HG02623 (cell line): ENCODE measurements around the gene NUCB1.
"Not testable (repeated sequence)": the region's sequence is repeated elsewhere in the genome, so short reads cannot be mapped to it uniquely, and the experiment has no call there.

Experiments used
- ATAC-seq: cut with Tn5 transposase; IDR thresholded peaks from one replicate; pipeline ENCODE4 v1.9.1; 2021; ENCODE audit warnings: moderate library complexity; ENCODE audit not compliant: unreplicated experiment

Gene NUCB1

GRCh38 chr19:48902291-48902690, 2.2 kb downstream of the NUCB1 start:
- not testable (repeated sequence) for ATAC-seq

GRCh38 chr19:48903788-48904187, 3.7 kb downstream of the NUCB1 start:
- not testable (repeated sequence) for ATAC-seq

GRCh38 chr19:48905664-48906063, 5.6 kb downstream of the NUCB1 start:
- ATAC-seq = no peak

- ATAC-seq = no peak
Measured at GRCh38 chr19:48906324-48906723, 6.2 kb downstream of the NUCB1 start.

DNA sequence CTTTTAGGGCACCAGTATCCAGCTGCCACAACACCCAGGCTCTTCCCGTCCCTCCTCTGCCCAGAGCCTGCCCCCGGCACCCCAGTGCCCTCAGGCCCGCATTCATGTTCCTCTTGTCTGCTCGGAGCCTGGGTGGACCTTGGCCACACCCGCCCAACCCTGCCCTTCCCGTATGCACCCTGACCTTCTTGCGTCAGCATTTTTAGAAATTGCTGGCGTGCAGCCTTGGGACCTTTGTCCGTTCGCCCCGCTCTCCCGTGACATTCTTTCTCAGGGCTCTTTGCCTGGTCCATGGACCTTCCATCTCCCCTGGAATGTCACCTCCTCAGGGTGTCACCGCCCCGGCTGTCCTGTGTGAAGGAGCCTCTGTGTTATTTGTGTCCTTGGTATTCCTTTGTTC, 7.6 kb downstream of the NUCB1 start:
- ATAC-seq = no peak

DNA sequence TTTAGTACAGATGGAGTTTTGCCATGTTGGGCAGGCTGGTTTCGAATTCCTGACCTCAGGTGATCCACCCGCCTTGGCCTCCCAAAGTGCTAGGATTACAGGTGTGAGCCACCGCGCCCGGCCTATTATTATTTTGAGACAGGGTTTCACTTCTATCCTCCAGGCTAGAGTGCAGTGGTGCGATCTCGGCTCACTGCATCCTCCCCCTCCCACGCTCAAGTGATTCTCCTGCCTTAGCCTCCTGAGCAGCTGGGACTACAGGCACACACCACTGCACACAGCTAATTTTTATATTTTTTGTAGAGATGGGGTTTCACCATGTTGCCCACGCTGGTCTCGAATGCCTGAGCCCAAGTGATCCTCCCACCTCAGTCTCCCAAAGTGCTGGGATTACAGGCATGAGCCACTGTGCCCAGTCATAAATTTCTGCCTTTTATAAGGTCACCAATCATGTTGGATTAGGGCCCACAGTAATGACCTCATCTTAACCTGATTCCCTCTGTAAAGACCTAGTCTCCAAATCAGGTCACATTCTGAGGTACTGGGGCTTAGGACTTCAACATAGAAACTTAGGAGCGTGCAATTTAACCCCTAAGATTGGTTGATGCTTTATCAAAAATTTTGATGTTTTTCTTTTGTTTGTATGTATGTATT, 9.4 kb downstream of the NUCB1 start:
- not testable (repeated sequence) for ATAC-seq

DNA sequence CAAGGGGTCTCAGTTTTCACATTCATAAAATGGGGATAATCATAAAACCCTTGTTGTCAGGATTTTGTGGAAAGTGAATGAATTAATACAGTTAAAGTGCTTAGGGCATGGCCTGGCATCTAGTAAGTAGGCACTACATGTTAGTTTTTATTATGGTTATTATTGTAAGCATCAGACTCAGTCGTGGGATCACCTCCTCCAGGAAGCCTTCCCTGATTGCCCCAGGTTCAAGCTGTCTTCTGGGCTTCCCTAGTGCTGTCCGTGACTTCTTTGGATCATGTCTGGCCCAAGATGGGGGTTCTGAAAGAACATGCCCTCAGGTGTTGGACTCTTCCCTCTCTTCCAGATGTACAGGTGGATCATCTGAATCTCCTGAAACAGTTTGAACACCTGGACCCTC, 10.7 kb downstream of the NUCB1 start:
- no peak for ATAC-seq

GRCh38 chr19:48913114-48913889, 13.2 kb downstream of the NUCB1 start:
- no peak for ATAC-seq

GRCh38 chr19:48914181-48914580, 14.1 kb downstream of the NUCB1 start:
- no peak for ATAC-seq

GRCh38 chr19:48915757-48916156, 15.6 kb downstream of the NUCB1 start:
- no peak for ATAC-seq

DNA sequence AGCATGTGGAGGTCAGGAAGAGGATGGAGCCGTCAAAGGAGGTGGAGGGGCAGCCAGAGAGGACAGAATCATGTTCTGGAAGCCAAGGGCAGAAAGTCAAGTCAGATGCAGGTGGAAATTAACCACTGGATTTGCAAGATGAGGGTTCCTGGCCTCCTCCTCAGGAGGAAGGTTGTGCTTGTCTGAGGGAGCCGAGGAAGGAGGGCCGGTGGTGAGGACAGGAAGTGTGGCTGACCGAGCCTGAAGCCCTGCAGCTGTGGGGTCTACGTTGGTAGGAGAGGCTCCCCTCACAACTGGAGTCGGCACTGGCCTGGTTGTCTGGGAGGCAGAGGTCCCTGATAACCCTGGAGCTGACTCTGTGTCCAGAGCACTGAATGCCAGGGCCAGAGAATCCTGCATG, 18.0 kb downstream of the NUCB1 start:
- no peak for ATAC-seq

DNA sequence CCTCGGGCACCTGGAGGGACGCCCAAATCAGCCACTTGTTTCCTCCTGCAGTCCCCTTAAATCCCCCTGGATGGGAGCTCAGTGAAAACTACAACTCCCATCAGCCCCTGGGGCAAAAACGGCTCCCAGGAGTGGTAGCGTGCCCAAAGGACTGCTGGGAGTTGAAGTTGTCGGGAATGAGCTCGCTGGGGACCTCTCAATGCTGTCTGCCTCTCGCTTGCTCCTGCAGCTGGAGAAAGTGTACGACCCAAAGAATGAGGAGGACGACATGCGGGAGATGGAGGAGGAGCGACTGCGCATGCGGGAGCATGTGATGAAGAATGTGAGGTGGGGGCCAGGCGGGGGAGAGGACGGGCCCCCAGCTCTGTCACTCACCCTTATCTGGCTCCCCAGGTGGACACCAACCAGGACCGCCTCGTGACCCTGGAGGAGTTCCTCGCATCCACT, 18.7 kb downstream of the NUCB1 start:
- no peak for ATAC-seq

- ATAC-seq = not testable (repeated sequence)
Measured at GRCh38 chr19:48919271-48919670, 19.2 kb downstream of the NUCB1 start.

DNA sequence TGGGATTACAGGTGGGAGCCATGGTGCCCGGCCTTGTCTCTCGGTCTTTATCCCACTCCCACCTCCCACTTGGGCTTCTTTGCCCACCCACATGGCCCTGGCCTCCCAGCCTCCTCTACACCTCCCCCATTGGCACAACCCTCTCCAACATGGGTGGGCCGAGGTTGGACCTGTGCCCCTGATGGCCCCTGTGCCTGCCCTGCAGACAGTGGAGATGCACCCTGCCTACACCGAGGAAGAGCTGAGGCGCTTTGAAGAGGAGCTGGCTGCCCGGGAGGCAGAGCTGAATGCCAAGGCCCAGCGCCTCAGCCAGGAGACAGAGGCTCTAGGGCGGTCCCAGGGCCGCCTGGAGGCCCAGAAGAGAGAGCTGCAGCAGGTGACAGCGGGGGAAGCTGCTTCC, 20.8 kb downstream of the NUCB1 start:
- ATAC-seq = no peak

DNA sequence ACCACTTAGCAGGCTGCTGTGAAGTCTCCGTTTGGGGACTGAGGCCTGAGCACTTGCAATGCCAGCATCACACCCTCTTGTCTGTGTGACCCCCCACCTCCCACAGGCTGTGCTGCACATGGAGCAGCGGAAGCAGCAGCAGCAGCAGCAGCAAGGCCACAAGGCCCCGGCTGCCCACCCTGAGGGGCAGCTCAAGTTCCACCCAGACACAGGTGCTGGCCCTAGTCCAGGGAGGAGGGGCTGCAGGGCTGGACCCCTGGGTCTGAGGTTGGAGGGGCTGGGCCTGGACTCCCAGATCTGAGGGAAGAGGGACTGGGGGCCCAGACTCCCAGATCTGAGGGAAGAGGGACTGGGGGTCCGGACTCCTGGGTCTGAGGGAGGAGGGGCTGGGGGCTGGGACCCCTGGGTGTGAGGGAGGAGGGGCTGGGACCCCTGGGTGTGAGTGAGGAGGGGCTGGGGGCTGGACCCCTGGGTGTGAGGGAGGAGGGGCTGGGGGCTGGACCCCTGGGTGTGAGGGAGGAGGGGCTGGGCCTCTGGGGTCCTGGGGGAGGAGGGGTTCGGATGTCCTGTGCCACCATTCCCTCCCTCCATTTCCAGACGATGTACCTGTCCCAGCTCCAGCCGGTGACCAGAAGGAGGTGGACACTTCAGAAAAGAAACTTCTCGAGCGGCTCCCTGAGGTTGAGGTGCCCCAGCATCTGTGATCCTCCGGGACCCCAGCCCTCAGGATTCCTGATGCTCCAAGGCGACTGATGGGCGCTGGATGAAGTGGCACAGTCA, 21.8 kb downstream of the NUCB1 start:
- no peak for ATAC-seq

- no peak for ATAC-seq
Measured at GRCh38 chr19:48922548-48923490, 22.7 kb downstream of the NUCB1 start.

DNA sequence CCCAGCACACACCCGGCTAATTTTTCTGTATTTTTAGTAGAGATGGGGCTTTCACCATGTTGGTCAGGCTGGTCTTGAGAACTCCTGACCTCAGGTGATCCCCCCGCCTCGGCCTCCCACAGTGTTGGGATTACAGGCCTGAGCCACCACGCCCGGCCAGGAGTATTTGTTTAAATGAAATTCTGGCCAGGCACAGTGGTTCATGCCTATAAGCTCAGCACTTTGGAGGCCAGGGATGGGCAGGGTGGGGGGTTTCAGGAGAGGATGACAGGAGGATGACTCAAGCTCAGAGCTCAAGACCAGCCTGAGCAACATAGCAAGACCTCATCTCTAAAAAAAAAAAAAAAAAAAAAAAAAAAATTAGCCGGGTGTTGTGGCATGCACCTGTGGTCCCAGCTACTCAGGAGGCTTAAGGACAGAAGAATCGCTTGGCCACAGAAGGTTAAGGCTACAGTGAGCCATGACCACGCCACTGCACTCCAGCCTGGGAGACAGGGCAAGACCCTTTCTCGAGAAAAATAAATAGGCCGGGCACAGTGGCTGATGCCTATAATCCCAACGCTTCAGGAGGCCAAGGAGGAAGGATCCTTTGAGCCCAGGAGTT, 25.2 kb downstream of the NUCB1 start:
- no peak for ATAC-seq

GRCh38 chr19:48925890-48926289, 25.8 kb downstream of the NUCB1 start:
- ATAC-seq = not testable (repeated sequence)

DNA sequence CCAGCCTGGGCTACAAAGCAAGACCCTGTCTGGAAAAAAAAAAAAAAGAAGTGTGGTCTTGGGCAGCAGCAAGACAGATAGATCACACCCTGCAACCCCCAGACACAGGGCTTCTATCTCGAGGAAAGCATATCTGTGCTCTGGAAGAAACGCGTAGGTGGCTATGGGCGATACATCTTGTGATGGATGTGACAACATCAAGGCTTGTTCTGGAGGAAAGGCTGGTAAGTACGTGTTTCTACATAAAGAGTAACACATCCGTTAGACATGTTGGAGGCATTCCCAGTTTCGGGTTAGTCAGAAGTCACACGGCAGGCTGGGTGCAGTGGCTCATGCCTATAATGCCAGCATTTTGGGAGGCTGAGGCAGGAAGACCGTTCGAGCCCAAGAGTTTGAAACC, 26.8 kb downstream of the NUCB1 start:
- no peak for ATAC-seq

DNA sequence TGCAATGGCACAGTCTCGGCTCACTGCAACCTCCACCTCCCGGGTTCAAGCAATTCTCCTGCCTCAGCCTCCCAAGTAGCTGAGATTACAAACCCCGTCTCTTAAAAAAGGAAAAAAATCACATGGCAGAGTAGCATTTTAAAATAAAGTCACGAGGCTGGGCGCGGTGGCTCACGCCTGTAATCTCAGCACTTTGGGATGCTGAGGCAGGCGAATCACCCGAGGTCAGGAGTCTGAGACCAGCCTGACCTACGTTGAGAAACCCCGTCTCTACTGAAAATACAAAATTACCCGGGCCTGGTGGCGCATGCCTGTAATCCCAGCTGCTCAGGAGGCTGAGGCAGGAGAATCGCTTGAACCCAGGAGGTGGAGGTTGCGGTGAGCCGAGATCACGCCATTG, 27.6 kb downstream of the NUCB1 start:
- not testable (repeated sequence) for ATAC-seq
